ENCODE data around the gene IGF1R.
A peak's percentile ranks its signal among the peaks of the same experiment; 100 is the strongest.

Gene IGF1R

DNA sequence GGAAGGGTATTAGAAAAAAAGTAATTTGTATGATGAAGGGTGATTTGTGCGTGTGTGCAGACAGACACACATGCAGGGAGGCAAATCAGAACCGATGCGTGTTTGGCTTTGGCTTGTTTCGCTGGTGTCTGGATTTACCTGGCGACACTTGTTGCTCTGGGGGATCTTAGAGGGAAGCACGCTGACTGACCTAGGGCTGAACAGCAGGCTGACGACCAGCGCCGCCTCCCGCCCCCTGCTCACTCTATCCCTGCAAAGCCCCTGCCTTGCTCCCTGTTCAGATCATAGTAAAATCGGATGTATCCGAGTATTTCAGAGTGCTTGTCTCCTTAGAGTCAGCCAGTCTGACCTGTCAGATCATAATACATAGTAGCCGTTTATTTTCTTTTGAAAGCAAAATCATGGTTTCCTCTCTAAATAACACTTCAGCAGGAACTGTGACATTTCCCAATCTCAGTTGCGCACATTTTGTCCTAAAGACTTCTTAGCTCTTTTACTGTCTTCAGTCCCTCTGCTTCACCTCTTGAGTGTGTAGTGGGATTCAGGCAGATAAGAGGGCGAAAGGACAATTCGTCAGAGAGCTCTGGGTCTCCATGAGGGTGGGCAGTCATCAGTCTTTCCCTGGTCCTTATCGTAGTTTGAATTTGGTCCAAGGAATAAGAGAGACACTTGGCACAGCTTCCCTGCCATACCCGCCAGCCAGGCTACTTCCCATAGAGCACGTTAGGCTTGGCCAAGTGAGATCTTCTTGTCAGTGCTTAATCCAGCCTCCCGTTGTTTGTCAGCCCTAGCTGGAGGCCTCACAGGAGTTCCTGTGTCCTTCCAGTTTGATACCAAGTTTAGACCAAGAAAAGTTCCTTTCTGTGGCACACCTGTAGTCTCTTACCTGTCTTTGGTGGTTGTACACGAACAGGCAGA is 261.9 kb downstream of the IGF1R start:
- DNase-seq (ENCODE audit: low spot score), result peak; percentile 16

DNA sequence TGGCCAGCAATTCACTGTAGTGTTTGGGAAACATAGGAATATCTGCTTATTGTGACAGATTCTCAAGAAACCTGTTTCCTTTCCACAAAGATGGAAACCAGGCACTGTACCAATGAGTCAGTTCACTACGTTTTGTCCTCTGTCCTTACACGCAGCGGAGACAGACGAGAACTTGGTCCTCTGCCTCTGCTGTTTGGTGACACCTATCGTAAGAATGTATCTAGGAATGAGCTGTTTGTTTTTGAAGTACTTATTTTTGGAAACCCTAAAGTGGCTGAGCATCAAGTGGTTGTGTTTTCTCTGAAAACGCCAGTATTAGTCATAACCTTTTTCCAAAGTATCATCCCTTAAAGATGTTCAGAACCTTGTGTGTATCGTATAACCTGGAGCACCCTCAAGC is 266.3 kb downstream of the IGF1R start:
- DNase-seq (ENCODE audit: low spot score), result no peak

DNA sequence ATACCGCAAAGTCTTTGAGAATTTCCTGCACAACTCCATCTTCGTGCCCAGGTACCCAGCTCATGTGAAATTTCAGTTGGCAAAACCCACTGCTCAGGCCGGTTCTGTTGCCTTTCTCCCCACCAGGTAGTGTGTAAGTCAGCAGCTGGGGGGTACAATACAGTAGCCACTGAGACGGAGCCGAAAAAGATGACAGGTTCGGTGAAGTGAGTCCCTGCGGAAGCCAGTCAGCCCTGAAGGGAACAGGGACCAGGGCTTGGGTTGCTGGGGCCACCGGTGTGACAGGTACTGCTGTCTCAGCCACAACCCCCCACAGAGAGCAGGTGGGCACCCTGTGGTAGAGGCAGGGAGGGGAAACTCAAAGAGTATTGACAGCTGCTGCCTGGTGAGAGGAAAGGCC is 268.5 kb downstream of the IGF1R start:
- no peak for DNase-seq (ENCODE audit: low spot score)

DNA sequence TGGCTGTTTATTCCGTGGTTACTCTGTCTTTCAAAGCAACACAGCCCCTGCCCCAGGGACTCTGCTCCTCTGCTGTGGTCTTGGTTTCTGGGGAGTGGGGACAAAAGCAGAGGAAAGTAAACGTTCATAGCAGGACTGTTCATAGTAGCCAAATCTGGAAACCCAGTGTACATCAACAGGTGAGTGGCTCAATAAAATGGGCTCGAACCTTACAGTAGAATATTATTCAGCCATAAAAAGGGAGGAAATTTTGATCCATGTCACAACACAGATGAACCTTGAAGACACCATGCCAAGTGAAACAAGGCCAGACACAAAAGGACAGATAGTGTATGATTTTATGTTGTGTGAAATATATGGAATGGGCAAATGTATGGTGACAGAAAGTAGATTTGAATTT is 269.1 kb downstream of the IGF1R start:
- no peak for DNase-seq (ENCODE audit: low spot score)

DNA sequence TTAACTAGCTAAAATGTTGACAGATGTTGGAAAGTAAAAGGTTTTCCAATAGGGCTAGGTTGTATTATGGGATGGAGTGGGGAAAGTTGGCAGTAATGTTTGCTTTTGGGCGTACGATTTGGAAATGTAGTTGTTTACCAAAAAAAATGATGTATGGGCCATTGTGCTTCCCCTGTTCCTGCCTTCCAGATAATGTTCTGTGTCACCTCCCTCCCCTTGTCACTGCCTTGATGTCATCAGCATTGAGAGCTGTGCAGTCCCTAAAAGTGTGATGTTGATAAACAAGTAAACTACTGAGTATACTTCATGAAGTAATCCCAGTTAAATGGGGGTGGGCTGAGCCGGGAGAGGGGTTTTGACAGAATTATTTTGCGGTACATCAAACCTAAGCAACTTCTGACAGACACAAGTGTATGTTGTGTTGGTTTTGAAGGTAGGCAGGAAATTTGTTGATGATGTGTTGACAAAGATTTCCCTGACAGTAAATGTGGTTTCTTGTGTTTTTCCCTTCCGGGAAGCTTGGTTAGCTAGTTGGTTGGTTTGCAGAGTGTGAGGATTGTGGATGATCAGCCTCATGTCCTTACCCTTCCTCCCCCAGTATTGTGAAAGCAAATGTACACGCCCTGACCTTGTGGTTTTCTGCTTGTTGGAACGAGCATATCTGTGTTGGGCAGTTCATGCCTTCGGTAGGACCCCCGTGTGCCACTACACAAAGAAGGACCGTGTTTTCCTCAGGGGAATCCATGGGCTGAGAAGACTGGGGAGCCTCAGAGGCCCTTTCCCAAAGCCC is 271.9 kb downstream of the IGF1R start:
- no peak for DNase-seq (ENCODE audit: low spot score)

DNA sequence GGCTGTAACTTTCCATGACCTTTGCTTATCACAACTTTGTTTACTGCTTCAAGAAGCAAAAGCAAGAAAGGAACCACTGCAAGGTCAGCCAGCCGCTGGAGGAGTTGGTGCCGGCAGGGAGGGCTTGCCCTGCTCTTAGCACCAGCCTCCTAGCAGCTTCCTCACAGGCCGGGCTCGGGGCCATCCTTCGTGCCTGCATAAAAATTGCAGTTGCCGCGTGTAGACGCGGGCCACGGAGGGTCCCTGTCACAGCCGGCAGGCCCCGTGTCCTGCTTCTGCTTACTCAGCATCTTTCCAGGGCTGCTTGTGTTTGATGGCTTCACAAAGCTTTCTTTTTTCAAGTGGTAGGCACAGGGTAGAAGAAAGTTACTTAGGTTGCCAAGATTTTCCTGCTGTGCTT is 274.8 kb downstream of the IGF1R start:
- no peak for DNase-seq (ENCODE audit: low spot score)

DNA sequence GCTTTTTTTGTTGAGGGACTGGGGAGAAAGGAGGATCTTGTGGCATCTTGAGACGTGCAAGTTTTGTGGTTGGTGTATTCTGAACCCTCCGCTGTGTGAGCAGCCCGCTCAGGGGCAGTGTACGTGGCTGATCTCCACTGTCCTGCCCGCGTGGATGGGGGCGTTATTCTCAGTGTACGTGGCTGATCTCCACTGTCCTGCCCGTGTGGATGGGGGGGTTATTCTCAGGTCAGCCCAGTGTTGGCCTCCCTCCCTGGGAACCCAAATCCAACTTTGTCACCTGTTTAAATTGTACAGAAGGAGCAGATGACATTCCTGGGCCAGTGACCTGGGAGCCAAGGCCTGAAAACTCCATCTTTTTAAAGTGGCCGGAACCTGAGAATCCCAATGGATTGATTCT is 275.2 kb downstream of the IGF1R start:
- DNase-seq (ENCODE audit: low spot score), result no peak

DNA sequence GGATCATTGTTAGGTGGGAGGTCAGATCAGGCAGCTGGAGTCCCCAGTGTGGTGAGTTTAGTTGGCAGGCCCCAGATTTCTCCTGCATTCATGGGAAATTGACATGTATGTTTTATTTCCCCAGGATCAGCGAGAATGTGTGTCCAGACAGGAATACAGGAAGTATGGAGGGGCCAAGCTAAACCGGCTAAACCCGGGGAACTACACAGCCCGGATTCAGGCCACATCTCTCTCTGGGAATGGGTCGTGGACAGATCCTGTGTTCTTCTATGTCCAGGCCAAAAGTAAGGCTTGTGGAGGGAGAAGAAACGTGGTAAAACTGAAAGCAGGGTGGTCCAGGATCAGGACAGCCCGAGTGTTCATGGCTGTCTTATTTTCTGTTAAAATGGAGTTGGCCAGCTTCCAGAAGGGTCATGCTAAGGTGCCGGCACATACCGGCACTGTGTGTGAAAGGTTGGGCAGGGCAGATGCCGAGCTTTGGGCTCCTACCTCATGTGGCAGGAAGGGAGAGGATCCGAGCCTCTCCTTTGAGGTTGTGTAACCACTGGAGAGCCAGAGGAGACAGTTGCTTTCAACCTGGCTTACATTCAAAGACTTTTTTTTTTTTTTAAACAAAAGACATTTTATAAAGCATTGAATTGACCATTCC is 276.2 kb downstream of the IGF1R start:
- no peak for DNase-seq (ENCODE audit: low spot score)

DNA sequence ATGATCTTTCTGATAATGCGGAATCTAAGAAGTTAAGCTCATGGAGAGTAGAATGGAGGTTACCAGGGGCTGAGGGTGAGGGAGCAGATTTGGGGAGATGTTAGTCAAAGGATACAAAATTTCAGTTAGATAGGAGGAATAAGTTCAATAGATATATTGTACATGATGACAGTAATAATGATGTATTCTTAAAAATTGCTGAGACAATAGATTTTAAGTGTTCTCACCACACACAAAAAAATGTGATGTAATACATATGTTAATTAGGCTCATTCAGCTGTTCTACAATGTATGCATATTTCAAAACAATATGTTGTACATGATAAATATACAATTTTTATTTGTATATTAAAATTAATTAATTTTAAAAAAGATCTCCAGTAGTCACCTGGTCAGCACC is 277.9 kb downstream of the IGF1R start:
- no peak for DNase-seq (ENCODE audit: low spot score)

DNA sequence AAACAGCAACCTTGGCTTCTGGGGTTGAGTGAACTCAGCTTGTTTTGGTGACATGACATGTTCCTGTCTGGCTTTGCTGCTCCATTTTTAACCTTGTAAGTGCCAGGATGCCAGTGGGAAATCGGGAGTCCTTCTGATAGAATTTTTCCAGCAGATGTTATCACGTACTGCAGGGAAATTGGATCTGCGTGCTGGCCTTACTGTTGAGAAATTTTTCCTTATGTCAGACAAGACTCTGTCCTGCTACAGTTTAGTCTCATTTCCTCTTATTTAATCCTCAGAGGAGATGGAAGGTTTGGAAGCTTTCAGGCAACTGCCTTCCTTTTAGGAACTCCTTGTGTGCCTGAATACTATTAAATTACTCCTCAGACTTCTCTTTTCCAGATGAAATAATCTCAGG is 278.7 kb downstream of the IGF1R start:
- no peak for DNase-seq (ENCODE audit: low spot score)

DNA sequence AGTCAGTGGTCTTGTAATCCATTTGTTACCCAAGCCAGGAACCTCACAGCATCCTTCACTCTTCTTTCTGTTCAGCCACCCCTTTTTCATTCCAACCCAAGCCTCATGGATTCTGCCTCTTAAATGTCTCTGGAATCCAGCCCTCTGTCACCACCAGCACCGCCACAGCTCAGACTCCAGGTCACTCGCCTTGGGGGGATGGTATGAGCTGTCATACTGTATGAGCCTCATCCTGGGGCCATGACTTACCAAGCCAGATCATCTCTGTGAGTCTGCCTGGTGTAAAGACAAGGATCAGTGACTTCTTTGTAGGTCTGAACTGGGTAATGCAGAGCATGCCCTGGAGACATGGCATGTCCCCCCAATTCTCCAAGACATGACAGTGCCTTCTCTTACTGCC is 279.7 kb downstream of the IGF1R start:
- DNase-seq (ENCODE audit: low spot score), result no peak

DNA sequence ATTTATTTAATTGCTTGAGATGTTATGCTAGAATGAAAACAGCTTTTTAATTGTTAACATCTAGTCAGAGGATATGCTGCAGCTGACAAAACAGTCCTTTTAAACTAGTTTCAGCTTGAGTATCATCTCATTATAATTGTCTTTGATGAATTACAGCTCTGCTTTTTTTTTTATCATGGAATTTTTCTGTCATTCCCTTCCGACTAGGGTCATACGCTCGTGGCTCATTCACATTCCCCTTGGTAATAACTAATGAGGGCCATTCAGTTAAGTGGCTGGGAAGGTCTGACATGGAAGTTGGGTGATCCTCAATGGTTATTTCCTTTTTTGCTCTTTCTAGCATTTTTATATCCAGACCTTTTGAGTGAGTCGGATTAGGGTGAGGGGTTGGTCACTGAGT is 282.2 kb downstream of the IGF1R start:
- no peak for DNase-seq (ENCODE audit: low spot score)

DNA sequence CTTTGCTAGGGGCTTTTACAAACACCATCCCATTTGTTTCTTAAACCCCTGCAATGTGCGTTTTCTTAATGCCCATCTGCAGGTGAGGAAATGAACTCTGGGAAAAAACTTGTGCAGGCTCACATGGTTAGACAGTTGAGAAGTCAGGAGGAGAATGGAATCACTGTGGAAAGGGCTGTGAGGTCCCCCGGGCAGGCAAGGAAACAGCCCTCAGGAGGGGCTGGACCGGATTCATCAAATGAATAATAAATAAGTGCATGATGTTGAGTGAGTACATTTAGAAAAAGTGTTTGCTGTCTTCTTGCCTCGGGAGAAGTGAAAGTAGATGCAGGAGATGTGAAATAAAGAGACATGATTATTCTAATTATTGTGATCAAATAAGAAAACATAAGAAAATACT is 282.7 kb downstream of the IGF1R start:
- no peak for DNase-seq (ENCODE audit: low spot score)

DNA sequence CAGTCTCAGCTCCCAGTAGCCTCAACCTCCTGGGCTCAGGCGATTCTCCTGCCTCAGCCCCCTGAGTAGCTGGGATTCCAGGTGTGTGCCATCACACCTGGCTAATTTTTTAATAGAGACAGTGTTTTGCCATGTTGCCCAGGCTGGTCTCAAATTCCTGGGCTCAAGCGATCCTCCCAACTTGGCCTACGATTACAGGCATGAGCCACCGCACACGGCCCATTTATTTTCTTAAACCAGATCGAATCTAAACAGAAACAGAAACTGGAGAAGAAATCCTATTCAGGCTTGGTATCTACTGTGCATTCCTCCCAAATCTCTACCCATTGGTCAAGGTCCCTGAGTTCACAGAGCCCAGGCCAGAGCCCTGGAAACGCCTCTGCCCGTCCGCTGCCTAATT is 285.1 kb downstream of the IGF1R start:
- DNase-seq (ENCODE audit: low spot score), result no peak

DNA sequence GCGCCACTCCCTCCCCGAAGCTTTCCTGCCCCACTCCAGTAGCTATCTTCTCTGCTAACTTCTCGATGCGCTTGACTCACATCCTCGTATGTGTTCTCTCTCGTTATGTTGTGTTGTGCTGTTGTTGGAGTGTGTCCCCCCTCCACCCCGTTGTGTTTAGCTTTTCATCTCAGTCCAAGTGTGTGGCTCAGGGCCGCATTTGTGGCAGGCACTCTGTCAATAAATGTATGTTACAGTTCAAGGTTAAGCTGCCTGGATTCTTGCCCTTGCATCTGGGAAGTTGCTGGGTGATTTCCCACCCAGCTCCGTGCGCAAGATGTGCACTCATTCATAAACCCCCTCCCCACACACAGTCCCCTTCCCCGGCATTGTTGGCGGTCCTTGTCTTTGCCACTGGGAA is 287.4 kb downstream of the IGF1R start:
- DNase-seq (ENCODE audit: low spot score), result no peak

DNA sequence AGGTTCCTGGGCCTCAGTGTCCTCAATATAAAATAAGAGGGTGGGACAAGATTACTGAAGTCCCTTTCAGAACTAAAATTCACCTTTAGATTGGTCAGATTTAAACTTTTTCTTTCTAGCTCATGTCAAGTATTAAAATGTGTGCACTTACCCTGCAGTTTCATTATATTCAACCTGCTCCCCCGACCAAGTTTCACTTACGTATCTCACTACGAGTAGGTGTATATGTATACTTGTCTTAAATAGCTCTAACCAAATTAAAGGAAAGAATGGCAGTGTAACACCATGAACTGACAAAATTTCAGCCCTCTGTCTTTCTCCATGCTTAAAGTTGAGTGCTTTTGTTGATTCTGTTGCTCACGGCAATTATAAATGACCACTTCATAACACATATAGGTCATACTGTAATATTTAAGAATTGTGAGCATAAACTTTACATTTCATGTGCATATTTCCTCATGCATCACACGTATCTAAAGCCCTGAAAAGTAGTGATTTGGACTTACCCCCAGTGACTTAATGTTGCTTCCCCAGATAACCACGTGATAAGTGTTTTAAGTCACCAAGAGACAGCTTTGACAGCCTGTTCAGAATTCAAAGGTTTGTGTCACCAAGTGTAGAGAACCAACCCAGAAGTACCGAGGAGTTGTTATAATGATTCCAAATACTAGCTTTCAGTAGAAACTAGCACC is 289.2 kb downstream of the IGF1R start:
- DNase-seq (ENCODE audit: low spot score), result no peak

DNA sequence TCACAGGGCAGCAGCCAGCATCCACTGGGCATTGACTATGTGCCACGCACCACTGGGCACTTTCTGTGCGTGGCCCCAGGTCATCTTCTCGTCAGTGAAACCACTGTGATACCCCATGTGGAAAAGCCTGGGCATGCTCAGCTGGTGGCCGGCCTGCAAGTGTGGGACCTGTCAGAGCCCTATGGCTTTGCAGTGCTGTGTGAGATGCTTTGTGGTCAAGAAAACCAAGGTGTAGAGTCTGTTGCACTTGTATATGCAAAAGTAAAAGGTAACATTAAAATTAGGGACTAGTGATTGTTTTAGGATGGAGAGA is 289.7 kb downstream of the IGF1R start:
- DNase-seq (ENCODE audit: low spot score), result no peak

DNA sequence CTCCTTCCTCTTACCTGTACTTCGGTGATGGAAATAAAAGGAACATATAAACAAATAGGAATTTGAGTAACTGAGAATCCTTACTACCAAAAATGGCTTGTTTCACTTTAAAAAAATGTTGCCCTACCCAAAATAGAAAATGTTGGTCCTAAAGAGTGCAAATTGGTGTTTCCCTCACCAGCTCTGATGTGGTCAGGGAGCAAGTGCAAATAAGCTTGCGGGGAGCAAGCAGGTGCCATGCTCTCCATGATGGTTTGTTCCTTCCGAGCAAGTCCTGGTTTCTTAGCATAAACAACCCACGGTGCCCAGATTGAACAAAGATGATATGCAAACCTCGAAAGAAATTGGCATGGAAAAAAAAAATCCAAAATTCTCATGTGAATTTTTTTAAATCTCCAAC is 290.5 kb downstream of the IGF1R start:
- DNase-seq (ENCODE audit: low spot score), result no peak

DNA sequence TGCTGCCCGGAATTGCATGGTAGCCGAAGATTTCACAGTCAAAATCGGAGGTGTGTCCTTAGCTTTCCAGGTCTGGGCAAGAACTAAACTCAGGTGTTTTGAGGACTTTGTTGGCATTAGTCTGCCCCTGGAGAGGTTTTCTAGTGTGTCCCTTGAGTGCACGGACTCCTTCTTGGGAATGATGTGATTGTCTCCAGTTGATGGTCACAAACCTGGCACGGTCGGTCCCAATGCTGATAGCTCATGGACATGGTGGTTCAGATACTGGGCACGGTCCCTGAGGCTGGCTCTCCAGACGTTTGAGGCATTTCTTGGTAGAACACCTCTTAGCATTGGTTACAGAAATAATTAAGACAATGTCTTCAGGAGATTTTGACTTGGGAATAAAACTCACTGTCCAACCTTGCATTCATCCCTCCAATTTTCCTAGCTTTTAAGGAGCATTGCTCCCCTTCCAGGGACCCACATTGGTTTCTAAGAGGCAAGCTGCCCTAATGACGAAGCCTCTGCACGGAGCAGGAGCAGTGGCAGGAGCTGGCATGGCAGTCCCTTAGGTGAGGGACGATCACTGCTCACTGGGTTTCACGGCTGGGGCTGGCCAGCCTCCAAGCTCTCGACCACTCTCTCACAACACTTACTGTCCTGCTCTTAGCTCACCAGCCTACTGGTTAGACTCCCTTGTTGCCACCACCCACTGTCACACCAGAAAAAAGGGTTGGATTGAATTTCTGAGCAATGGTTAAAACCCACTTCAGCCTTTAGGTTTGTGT is 291.2 kb downstream of the IGF1R start:
- no peak for DNase-seq (ENCODE audit: low spot score)

DNA sequence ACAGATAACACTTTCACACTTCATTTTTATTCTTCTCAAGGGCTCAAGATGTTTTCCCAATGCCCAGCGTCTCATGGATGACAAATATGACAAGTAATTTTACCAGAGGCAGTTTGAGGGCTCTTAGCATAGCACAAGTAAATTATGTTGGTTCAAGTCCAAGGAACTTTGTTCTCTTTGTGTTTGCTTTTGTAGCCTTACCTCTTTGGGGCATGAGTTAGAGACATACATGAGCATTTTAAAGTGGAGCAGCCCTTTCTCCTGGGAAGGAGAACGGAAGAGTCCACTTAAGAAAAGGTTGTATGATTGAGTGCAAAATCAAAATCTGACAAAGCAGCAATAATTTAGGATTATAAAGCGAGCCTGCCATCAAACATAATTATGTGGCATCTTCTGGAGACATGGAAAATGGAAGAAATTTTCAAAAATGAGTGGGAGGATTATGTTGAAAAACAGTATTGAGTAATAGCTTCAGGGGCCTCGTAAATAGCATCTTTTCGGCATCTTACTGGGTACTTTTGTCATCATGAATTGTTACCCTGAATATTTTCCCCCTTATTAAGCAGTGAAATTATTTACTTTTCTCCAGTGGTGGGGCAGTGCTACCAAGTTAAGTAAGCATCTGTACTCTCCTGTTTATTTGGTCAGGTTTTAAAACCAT is 293.4 kb downstream of the IGF1R start:
- no peak for DNase-seq (ENCODE audit: low spot score)

DNA sequence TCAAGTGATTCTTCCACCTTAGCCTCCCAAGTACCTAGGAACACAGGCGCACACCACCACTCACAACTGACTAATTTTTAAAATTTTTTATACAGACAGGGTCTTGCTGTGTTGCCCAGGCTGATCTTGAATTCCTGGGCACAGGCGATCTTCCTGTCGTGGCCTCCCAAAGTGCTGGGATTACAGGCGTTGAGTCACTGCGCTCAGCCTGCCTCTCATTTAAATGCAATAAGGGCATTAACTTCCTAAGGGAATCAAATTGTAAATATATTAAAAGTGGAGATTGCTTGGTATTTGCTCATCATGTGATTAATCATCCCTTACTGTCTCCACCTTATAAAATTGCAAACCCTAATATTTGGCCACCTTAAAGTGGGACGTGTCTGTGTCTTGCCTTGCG is 294.1 kb downstream of the IGF1R start:
- no peak for DNase-seq (ENCODE audit: low spot score)
